Hematopoietic multipotent progenitor cell treated with erythropoietin and hydrocortisone succinate and interleukin-3 and kit ligand, for 17 days (in vitro differentiated cells): ENCODE results near the gene EXOC8.
"Not testable (repeated sequence)": the region's sequence is repeated elsewhere in the genome, so short reads cannot be mapped to it uniquely, and the experiment has no call there.

Experiments used
- DNase-seq: peaks from one replicate; pipeline ENCODE4 v3.0.0-alpha.2; 2015; ENCODE audit warnings: low spot score

The EXOC8 gene

DNA sequence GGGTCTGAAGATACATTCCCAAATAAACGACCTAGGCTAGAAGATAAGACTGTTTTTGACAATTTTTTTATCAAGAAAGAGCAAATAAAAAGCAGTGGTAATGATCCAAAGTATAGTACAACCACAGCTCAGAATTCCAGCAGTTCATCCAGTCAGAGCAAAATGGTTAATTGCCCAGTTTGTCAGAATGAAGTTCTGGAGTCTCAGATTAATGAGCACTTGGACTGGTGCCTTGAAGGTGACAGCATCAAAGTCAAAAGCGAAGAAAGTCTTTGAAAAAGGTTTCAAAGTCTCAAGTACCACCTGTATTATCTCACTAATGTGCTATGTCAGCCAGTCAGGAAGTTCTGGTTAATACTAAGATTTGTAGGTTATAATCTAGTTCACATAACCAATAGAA, 15.4 kb upstream of the EXOC8 start:
- no peak for DNase-seq

DNA sequence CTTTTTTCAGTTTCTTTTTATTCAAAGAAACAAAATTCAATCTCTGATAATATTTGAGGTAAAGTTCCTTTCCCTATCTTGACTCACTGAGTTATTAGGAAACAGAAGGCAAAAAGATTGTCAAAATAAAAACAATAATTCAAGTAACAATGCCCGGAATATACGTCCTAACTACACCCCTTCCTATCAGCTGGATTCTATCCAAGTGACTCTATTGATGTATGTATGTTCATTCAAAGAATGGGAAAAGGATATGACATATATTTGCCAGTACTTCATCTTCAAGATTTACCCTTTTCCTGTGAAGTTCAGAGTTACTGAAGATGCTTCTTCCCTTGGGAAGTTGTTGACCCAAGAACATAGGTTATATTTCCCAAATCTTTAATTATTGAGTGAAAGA, 14.2 kb upstream of the EXOC8 start:
- no peak for DNase-seq

- not testable (repeated sequence) for DNase-seq
Observed at GRCh38 chr1:231348856-231349255, 11.2 kb upstream of the EXOC8 start.

DNA sequence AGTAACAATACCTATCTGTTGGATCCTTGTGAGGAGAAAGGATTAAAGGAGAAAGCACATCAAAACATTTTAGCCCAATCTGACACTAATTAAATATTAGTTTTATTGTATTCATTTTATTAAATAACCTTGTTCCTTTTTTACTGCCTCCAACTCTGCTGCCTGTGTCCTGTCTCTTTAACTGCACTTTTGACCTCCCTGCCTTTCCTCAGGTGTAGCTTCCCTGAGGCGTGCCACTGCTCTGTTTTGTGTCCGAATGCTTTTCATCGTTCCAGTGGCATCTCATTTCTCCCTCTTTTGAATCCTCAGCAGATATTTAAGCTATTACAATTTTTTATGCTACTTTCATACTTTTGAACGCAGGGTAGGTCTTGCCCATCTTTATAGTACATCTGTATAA, 10.8 kb upstream of the EXOC8 start:
- no peak for DNase-seq

GRCh38 chr1:231347961-231348360, 10.3 kb upstream of the EXOC8 start:
- no peak for DNase-seq

- no peak for DNase-seq
Observed at GRCh38 chr1:231340328-231341013, 2.8 kb upstream of the EXOC8 start.

DNA sequence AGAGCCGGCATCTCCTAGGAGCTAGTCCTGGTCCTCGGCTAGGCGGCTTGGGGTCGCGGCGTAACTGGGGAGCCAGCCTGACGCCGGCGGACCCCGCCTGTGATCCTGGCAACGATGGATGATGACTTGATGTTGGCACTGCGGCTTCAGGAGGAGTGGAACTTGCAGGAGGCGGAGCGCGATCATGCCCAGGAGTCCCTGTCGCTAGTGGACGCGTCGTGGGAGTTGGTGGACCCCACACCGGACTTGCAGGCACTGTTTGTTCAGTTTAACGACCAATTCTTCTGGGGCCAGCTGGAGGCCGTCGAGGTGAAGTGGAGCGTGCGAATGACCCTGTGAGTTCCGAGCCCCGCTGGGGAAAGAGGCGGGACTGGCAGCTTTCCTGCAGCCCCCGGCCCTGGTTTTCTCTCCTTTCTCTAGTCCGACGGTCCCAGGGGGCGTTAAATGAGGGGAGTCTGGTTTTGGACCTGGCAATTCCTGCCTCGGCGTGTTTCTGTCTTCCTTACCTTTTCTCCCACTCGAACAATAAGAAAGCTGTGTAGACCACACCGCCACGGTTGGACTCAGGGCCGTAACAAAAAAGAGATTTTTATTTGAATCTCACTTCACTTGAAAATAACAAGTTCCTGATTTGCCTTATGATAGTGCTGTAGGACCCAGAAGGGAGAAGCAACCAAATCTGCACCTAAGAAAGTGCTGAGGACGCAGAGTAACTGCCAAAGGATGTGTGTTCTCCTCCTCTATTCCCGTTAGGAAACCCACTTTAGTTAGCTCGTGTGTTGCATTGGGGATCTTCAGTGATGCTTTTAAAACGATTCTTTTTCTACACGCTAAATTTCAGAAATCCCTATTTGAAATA, 847 bp upstream of the EXOC8 start, which contains the start of gene SPRTN:
SPRTN (plus strand) TSS at position 24 of the 859 bp plus-strand sequence; CDS start at position 115, 91 bp downstream.
- DNase-seq = peak; percentile 20

GRCh38 chr1:231337043-231337471, 595 bp downstream of the EXOC8 start:
- DNase-seq = no peak

DNA sequence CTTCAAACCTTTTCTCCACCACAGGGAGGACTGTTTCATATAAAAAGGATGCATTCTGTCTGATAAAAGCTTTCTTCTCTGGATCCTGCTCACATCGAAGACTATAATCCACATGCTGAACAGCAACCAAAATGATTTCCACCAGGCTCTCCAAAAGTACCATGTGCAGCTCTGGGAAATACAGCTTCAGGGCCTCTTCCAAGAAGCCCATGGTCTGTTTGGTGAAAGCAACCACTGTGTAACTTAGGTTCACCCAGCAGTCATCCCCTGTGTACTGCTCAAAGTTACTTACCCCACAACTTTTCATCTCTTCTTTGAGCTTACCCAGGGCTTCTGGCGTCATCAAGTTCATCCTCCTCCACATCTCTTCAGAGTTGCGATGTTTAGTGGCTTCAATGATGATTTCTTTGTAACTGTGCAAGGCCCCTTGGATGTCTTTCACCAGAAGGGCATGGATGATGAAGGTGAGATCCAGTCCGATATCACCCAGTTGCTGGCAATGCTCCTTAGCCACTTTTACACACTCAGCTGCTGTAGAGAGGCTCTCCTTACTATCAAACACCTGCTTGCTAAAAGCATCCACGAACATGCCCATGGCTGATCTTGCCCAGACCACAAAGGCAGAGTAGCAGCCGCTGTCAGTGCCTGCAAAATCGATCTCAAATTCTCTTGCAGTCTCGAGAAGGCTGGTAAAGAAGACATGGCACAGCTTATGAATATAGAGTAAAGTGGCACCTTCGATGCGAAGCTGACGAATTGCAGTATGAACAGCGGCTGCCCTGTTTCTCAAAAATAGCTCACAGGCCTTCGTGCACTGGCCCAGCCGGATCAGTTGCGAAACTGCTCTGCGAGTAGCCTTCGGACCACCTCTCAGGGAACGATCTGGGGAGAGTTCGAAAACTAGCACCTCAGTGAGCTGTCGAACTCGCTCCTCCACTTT, 1.7 kb downstream of the EXOC8 start:
- peak; percentile 19 for DNase-seq

GRCh38 chr1:231334952-231335351, 2.7 kb downstream of the EXOC8 start:
- DNase-seq = no peak

GRCh38 chr1:231334079-231334666, 3.5 kb downstream of the EXOC8 start:
- no peak for DNase-seq

DNA sequence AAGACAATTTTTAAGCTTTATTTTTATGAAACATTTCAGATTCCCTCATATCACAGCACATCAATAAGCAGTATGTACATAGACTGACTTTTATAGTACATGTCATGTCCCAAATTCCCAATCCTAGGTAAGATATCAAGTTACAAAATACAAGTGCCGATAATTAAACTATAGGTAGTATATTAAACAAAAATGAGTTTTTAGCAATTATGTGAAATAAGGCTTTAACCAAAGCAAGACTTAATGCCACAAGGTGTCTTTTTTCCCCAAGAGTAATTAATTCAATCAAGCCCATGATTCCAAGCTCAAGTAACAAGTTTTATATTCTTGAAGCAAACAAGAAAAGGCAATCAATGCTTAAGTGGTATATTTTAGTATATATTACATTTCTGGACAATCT, 4.9 kb downstream of the EXOC8 start:
- no peak for DNase-seq

DNA sequence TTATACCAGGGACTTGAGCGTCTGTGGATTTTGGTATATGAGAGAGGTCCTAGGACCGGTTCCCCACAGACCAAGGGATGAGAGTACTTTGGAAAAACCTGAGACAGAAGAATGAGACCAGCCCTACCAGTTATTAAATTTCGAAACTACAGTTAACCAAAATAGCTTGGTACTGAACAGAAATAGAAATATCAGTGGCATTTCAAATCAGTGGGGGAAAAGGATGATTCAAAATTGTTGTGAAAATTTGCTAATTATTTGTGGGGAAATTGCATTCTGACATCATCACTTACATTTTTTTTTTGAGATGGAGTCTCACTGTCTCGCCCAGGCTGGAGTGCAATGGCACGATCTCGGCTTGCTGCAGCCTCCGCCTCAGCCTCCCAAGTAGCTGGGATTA, 8.2 kb downstream of the EXOC8 start:
- no peak for DNase-seq

GRCh38 chr1:231327617-231328016, 10.0 kb downstream of the EXOC8 start:
- DNase-seq = no peak

GRCh38 chr1:231326248-231326647, 11.4 kb downstream of the EXOC8 start:
- no peak for DNase-seq

DNA sequence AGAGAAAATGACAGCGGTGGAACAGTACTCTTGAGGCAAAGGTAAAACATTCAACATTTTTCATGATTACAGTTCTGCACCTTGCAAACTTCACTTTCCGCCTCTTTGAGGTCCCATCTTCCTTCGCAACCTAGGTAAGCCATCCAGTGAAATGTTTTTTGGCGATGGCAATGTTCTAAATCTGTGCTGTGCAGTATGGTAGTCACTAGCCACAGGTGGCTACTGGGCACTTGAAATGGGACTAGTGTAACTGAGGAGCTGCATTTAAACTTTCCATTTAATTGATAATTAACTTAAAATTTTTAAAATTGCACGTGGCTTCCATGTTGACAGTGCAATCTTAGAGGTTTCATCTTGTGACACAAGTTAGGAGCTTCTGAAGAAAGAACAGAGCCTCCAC, 13.0 kb downstream of the EXOC8 start:
- DNase-seq = no peak

- no peak for DNase-seq
Observed at GRCh38 chr1:231322880-231323530, 14.6 kb downstream of the EXOC8 start.

DNA sequence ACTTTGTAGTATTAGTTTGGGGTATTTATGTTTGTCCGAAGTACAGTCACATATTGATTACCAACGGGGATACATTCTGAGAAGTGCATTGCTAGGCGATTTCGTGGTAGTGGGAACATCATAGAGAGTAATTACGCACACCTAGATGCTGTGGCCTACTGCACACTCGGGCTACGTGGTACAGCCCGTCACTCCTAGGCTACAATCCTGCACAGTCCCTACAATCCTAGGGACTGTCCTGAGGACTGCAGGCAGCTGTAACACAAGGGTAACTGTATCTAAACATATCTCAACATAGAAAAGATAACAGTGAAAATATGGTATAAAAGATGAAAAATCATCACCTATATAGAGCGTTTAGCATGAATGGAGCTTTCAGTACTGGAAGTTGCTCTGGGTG, 18.6 kb downstream of the EXOC8 start:
- DNase-seq = no peak

DNA sequence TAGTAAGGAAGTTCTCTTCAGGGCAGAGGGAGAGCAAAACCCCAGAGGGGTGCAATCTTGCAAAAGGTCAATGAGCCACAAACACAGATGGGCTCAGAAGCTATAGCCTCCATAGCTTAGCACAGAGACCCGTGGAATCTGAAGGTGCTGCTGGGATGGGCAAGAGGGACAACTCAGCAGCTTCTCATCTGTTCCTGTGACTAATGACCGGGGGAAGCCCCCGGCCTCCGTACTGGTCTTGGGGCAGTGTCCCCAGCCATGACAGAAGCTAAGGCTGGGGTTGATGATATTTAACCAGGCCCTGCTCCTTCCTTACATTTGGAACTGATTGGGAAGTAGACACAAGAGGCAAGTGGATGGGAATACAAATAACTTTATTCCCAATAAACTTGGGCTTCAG, 19.1 kb downstream of the EXOC8 start:
- DNase-seq = no peak

GRCh38 chr1:231318015-231318355, 19.7 kb downstream of the EXOC8 start:
- DNase-seq = no peak

DNA sequence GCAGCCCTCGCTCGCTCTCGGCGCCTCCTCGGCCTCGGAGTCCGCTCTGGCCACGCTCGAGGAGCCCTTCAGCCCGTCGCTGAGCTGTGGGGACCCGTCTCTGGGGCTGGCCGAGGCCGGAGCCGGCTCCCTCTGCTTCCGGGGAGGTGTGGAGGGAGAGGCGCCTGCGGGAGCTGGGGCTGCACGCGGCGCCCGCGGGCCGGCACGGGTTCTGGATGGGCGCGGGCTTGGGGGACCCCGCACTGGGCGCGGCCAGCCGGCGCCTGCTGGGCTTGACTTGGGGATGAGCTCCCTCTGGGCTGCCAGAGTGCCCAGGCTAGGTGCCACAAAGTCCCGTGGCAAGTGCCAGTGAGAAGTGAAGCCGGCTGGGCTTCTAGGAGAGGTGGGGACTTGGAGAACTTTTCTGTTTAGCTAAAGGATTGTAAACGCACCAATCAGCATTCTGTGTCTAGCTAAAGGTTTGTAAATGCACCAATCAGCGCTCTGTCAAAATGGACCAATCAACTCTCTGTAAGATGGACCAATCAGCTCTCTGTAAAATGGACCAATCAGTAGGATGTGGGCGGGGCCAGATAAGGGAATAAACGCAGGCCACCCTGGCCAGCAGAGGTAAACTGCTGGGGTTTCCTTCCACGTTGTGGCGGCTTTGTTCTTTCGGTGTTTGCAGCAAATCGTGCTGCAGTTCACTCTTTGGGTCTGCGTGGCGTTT, 20.2 kb downstream of the EXOC8 start:
- no peak for DNase-seq
